GM19023 (cell line): Measurements from ENCODE around the gene NPTX2.

Experiments
- ATAC-seq: cut with Tn5 transposase; IDR thresholded peaks from one replicate; pipeline ENCODE4 v1.9.1; 2021; ENCODE audit warnings: mild to moderate bottlenecking, moderate library complexity; ENCODE audit not compliant: unreplicated experiment

Gene NPTX2

GRCh38 chr7:98653601-98654310, 36.7 kb downstream of the NPTX2 start:
- no peak for ATAC-seq

DNA sequence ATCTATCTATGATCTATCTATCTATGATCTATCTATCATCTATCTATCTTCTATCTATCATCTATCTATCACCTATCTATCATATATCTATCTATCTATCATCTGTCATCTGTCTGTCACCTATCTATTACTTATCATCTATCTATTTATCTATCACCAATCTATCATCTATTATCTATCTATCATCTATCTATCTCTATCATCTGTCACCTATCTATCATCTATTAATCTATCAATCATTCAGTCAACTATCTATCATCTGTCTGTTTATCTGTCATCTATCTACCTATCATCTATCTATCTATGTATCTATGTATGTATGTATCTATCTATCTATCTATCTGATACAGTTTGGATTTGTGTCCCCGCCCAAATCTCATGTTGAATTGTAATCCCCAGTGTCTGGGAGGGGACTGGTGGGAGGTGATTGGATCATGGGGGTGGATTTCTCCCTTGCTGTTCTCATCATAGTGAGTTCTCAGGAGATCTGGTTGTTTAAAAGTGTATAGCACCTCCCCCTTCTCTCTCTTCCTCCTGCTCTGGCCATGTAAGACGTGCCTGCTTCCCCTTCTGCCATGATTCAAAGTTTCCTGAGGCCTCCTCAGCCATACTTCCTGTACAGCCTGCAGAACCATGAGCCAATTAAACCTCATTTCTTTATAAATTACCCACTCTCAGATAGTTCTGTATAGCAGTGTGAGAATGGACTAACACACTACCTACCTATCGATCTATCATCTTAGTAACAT, 37.6 kb downstream of the NPTX2 start:
- no peak for ATAC-seq

DNA sequence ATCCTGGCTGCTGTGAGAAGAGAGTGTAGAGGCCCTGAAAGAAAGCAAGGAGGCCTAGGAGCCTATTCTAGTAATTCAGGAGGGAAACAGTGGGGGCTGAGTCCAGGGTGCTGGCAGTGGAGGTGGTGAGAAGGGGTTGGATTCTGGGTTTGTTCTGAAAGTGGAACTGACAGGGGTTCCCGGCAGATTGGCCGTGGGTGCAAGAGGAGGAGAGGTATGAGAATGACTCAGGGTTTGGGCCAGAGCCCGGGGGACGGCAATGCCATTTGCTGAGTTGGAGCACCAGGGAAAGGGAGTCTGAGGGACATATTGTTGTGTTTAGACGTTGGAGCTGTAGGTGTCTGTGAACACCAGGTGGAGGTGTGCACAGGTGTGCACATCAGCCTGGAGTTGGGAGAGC, 38.5 kb downstream of the NPTX2 start:
- ATAC-seq = no peak

GRCh38 chr7:98656899-98657298, 39.8 kb downstream of the NPTX2 start:
- no peak for ATAC-seq

DNA sequence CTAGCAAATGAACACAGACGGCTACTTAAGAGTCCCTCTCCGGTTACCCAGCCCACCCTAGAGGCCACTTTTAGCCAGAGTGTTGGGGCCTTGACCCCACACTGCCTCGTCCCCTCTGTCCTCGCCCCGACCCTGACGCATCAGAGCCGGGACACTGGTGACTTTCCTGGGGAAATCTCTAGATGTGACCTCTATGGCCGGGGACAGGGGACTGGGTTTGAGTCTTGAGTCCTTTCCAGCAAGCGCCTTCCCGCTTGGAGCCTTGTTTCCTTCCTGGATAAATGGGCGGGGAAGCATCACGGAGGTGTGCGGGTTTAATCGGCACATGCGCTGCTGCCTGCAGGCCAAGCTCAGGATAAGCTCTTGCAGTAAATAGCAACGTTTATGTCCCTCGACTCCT, 40.7 kb downstream of the NPTX2 start:
- no peak for ATAC-seq

GRCh38 chr7:98659756-98660155, 42.7 kb downstream of the NPTX2 start:
- ATAC-seq = no peak

DNA sequence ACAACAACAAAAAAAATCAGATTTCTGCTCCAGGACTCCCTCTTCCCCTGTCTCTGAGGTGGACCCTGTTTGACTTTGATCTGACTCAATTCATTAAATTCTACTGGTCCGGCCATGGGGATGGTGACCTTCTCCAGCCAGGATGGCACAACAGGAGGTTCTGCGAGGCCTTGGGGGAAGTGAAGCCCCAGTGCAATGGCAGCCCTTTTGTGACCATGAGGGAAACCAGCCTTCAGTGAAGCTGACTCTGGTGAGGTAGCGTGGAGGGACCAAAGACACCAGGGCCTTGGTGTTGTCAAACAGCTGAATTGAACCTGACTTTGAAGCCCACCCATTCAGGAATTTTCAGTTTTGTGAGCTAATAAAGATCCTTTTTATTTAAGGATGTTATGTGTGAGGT, 44.5 kb downstream of the NPTX2 start:
- no peak for ATAC-seq

DNA sequence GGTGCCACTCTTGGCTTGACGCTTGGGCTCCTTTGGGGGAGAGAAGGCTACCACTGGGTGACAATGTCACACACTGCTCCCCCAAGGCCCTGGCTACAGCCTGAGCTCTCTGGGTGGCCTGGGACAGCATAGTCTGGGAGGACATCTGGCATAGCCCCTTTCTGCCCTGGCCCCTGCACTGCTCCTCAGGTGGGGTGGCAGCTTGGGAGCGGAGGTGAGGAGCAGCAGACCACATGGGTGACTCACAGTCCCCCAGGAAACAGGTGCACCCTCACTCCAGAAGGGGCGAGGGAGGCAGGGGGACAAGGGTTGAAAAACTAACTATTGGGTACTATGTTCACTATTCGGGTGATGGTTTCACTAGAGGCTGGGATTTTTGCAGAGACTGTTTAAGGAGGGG, 45.2 kb downstream of the NPTX2 start:
- ATAC-seq = no peak

DNA sequence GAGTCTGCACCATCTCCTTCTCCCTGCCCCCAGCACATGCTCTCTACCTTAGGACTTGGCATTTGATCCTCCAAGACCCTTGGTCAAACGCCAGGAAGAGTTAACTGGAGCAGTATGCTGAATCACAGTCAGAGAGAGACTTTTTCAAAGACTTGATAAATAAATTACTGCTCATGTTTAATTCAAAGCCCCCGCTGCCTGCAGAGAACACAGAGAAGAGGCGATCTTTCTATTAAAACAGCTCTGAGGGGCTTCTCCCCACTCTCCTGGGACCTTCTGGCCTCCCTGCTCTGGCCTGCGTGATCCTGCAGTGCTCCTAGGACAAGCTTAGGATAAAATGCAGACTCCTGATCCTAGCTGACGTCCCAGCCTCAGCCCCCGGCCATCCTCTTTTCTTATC, 47.8 kb downstream of the NPTX2 start:
- no peak for ATAC-seq

GRCh38 chr7:98668255-98668654, 51.2 kb downstream of the NPTX2 start:
- ATAC-seq = no peak

GRCh38 chr7:98669329-98670000, 52.4 kb downstream of the NPTX2 start:
- no peak for ATAC-seq

DNA sequence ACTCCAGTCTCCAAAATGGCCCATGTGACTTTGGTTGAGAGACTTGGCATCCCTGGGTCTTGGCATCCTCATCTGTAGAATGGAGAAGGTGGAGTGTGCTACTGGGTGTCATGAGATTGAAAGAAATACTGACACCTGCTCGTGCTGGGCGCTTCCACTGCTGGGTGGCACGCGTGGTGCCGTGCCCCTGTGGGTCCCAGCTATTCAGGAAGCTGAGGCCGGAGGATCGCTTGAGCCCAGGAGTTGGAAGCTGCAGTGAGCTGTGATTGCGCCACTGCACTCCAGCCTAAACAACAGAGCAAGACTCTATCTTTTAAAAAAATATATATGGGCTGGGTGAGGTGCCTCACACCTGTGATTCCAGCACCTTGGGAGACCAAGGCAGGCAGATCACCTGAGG, 53.1 kb downstream of the NPTX2 start:
- no peak for ATAC-seq

DNA sequence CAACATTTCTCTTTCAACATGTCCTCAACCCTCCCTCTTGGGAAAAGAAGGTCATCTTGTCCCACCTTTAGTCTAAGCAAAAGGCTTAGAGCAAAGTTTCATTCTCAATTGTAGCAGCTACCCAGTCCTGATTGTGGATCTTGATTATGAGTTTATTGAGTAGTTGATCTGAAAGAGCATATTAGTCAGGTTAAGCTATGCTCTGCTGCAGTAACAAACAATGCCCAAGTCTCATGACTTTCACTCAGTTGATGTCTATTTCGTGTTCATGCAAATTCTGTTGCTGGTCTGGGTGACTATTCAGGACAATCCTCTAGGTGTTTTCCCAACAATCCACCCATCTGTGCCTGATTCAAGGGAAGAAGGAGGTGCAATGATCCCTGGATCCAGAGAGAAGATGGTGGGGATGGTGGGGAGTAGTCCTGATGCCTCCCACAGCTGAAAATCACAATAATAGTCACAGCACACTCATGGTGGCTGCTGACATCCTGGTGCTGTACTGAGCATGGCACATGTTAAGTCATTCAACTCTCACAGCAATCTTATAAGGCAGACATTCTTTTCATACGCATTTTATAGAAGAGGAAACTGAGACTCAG, 54.7 kb downstream of the NPTX2 start:
- ATAC-seq = no peak

DNA sequence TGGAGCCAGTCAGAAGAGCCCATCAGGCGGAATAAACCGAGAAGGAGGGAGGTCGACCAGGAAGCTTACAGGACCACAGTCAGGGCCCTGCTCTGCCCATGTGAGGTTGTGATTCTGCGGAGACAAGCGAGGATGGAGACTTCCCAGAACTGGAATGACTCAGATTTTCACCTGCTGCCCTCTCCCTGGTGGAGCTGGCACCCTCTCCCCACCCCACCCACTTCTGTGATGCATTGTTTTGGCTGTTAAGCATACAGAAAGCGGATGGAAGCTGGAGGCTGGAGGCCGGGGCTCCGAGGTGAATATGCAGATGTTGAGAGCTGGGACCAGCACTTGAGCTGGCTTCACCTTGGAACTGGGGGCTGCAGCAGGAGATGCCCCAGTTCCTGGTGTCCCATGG, 57.4 kb downstream of the NPTX2 start:
- ATAC-seq = no peak

- no peak for ATAC-seq
Measured at GRCh38 chr7:98674881-98675280, 57.8 kb downstream of the NPTX2 start.

GRCh38 chr7:98678215-98678614, 61.1 kb downstream of the NPTX2 start:
- ATAC-seq = no peak
